Measurements from ENCODE around the gene RNU2-1.
"Not testable (repeated sequence)": the region's sequence is repeated elsewhere in the genome, so short reads cannot be mapped to it uniquely, and the experiment has no call there.

The RNU2-1 gene

GRCh38 chr17:43233877-43234276 lies at the start of gene RNU2-1:
Gene RNU2-1 (minus strand): TSS chr17:43233977.
- not testable (repeated sequence) for DNase-seq

DNA sequence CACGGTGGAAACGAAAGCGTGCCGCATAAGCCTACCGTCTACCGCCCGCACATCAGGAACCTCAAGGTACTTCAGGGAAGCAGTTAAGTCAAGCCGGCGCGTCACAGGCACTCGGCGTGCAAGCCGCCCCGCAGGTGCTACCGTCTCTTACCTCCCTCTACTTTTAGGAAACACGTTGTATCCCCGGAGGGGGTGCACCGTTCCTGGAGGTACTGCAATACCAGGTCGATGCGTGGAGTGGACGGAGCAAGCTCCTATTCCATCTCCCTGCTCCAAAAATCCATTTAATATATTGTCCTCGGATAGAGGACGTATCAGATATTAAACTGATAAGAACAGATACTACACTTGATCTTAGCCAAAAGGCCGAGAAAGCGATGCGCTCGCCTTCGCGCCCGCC lies 39.1 kb upstream of the RNU2-1 start:
- DNase-seq: not testable (repeated sequence)

DNA sequence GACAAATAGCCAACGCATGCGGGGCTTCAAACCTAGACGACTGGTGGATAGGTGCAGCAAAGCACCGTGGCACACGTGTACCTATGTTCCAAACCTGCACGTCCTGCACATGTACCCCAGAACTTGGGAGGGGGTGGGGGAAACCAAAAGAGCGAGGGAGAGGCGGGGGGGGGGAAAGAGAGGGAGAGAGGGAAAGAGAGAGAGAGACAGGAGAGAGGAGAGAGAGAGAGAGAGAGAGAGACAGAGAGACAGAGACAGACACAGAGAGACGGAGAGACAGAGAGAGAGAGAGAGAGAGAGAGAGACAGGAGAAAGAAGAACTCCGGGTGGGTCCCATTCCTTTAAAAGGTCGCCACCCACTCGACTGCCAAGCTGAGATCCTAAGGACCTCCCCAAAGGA lies 38.7 kb upstream of the RNU2-1 start:
- peak; percentile 79 for DNase-seq

GRCh38 chr17:43270552-43271504 lies 37.1 kb upstream of the RNU2-1 start:
- DNase-seq: not testable (repeated sequence)

DNA sequence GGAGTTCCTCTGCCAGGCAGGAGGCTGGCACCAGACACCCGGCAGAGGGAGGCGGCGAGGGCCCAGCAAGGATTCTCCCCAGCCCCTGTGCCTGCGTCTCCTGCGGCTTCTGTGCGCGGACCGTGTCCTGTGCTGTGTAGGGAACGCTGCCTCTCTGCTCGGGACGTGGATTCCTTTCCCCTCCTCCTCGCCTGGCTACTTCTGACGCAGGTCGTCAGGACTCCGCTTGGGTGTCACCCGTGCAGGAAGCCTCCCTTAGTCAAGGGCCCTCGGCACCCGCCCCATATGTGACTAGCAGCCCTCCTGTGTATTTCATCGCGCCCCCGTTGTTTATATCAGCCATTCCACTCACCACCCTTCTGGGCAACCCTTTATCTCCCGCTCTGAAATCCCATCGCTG lies 12.7 kb upstream of the RNU2-1 start:
- DNase-seq: not testable (repeated sequence)

GRCh38 chr17:43240596-43241352 lies 7.0 kb upstream of the RNU2-1 start:
- not testable (repeated sequence) for DNase-seq

DNA sequence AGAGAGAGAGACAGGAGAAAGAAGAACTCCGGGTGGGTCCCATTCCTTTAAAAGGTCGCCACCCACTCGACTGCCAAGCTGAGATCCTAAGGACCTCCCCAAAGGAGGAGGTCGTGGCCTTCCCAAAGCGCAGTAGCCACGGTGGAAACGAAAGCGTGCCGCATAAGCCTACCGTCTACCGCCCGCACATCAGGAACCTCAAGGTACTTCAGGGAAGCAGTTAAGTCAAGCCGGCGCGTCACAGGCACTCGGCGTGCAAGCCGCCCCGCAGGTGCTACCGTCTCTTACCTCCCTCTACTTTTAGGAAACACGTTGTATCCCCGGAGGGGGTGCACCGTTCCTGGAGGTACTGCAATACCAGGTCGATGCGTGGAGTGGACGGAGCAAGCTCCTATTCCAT lies 5.8 kb upstream of the RNU2-1 start:
- not testable (repeated sequence) for DNase-seq

DNA sequence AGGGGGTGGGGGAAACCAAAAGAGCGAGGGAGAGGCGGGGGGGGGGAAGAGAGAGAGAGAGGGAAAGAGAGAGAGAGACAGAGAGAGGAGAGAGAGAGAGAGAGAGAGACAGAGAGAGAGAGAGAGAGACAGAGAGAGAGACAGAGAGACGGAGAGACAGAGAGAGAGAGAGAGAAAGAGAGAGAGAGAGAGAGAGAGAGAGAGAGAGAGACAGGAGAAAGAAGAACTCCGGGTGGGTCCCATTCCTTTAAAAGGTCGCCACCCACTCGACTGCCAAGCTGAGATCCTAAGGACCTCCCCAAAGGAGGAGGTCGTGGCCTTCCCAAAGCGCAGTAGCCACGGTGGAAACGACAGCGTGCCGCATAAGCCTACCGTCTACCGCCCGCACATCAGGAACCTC lies 514 bp downstream of the RNU2-1 start:
- peak; percentile 53 for DNase-seq

GRCh38 chr17:43232021-43232699 lies 1.6 kb downstream of the RNU2-1 start:
- DNase-seq: not testable (repeated sequence)

- not testable (repeated sequence) for DNase-seq
Measured at GRCh38 chr17:43231205-43232020, 2.4 kb downstream of the RNU2-1 start.

DNA sequence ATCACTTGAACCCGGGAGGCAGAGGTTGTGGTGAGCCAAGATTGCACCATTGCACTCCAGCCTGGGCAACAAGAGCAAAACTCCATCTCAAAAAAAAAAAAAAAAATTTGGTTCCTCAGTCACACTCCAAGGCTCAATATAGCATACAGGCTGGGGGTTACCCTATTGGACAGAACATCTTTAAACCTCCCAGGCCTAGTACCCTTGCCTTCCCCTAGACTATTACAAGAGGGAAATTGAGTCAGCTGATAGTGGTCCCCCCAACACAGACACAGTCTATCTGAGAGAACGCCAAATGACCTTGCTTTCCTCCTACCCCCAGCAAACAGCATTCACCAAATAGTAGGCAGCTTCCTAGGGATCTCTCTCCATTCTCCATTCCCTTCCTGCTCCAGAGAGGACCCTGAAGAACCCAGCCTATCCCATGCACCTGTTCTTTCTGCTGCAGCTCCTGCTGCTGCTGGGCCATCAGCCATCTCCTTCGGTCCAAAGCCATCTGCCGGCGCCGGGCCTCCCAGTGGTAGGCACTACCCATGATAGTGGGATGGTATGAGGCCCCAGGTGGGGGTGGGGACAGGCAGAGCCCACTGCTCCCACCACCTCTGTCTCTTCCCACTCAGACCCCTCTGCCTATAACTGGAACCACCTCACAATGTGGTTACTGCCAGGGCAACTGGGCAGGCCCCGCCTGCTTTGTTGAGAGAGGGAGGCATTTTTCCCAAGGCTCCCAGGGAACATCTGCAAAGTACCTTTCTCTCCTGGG lies 5.6 kb downstream of the RNU2-1 start, which contains the start of gene CCDC200:
Gene CCDC200, minus strand, starts transcription at position 604 of the 763 bp plus-strand sequence. Its CDS starts 69 bp downstream, at position 535.
- not testable (repeated sequence) for DNase-seq

DNA sequence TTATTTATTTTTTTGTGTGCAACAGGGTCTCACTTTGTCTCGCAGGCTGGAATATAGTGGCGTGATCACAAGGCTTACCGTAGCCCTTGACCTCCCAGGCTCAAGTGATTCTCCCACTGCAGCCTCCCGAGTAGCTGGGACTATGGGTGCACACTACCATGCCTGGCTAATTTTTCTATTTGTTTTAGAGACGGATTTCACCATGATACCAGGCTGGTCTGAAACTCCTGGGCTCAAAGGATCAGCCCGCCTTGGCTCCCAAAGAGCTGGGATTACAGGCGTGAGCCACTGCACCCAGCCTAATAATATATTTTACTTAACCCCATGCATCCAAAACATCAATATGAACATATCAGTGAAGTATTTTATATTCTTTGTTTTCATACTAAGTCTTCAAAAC lies 7.4 kb downstream of the RNU2-1 start:
- no peak for DNase-seq

GRCh38 chr17:43224146-43224705 lies 9.6 kb downstream of the RNU2-1 start:
- no peak for DNase-seq

- DNase-seq: no peak
Measured at GRCh38 chr17:43220511-43221125, 13.2 kb downstream of the RNU2-1 start.

DNA sequence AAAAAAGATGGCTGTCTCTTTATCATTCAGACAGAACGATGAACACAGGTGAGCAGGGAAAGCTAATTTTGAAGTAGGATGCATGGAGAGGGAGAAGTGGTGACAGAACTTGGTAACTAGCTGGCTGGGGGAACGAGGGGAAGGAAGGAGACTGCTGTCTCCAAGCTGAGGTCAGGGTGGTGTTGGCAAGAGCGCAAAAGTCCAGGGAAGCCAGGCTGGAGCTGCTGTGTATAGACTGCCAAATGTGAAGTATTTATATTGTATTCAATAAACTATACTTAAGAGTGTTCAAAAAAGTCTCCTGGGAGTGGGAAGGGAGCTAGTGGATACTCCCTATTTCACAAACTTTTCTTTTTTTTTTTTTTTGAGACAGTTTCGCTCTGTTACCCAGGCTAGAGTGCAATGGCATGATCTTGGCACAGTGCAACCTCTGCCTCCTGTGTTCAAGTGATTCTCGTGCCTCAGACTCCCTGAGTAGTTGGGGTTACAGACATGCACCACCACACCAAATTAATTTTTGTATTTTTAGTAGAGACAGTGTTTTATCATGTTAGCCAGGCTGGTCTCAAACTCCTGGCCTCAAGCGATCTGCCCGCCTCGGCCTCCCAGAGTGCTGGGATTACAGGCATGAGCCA lies 13.9 kb downstream of the RNU2-1 start:
- no peak for DNase-seq

DNA sequence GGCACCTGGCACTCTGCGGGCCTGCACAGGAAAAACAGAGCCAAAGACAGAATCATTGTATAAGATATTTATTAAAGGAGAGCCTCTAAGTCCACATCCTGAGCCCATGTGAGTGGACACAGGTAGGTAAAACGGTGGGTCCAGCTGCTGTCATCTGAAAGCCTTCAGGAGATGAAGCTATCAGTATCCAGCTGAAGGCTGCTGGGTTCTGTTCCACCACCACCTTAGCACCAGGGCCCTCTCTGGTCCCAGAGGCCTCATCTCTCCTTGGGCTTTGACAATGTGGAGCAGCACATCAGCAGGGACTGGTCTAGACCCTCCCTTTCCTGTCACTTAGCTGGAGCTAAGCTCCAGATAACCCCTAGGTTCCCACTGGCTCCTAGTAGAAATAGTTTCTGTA lies 14.8 kb downstream of the RNU2-1 start:
- no peak for DNase-seq

DNA sequence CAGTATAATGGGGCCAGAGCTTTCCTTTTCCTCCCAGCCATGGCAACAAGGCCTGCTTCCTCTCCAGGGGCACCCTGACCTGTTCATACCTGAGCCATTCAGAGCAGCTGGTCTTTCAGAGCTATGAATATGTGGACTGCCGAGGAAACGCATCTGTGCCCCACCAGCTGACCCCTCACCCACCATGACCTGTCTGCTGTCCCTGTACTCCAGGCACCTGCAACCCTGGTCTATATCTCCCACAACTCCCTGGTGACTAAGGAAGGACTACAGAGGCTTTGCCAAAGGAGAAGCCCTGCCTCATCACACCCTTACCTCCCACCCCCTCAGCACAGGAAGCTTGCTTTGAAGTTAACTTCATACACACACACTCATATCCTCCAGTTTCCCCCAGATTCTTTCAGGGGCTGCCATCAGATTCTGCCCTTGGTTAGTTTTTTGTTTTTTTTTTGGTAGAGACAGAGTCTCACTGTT lies 16.1 kb downstream of the RNU2-1 start:
- DNase-seq: no peak

DNA sequence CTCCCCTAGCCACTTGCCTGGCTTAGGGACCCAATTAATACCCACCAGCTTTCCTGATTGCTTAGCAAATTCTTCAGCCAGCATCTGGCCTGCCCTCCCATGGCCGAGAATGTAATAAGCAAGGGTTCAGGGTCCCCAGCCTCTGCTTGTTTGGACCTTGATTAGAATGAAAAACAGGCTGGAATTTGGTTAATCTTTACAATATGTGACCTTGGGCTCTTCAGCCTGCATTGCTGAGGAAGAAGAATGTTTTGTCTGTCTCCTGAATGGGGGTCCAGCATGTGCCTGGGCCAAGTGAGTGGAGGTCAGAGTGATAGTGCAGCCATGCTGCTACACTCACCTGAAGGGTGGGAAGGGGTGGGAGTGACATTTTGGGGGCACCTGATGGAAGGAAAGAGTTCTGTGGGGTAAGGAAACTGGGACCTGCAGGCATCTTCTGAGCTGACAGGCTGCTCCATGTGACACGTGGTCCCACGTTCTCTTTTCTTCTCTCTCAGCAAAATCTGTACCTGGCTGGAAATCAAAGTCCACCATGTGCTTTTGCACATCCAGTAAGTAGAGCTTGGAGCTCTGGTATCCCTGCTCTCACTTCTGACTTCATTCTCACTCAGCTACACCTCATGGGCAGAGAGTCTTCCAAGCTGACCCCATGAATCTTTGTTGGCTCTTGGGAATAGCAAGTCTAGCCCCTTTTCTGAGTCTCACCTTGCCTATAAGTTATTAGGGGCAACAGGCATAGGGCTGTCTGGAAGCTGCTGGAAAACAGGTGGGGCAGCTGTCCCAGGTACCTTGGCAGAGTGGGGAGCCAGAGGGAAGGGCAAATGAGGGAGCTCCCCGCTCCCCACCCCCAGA lies 16.8 kb downstream of the RNU2-1 start:
- no peak for DNase-seq

GRCh38 chr17:43216369-43216761 lies 17.4 kb downstream of the RNU2-1 start:
- DNase-seq: no peak

All from activated CD4-positive, alpha-beta T cell treated with anti-CD3 and anti-CD28 coated beads, Interleukin-2, Interleukin-6, amounts not matched to agents 100 ng/mL and 50 ng/mL, durations not matched to agents 16 hours and 8 hours (primary cell).